ENCODE data around the gene ZBTB18. TPM values are rescaled to one million over a fixed set of nuclear protein-coding genes. Genes with fewer than 3 reads are reported as not detected.

Gene ZBTB18
- total RNA-seq, 1 donor from 2014 or later: 29.9 TPM

DNA sequence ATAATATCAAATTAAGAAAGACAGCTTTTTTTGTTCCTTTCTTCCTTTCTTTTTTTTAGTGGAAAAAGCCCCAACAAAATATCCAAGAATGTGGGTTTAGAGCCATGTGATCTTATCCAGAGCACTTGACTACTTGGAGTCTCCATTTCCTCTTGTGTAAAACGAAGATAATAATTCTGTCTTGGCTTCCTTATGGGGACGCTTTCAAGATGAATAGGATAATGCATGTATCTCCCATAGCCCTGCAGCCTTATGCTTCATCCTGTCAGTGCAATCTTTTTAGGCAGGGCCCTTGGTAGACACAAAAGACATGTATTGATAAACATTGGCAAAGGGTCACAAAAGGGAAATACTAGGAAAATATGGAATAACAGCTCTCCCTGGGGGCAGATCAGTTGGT, 34.8 kb downstream of the ZBTB18 start:
- intact Hi-C loops (cut with micrococcal nuclease): no loop called here
- H3K9me3 ChIP-seq (replicated peaks): peaks cover 13% of the 10 kb centered on the region

DNA sequence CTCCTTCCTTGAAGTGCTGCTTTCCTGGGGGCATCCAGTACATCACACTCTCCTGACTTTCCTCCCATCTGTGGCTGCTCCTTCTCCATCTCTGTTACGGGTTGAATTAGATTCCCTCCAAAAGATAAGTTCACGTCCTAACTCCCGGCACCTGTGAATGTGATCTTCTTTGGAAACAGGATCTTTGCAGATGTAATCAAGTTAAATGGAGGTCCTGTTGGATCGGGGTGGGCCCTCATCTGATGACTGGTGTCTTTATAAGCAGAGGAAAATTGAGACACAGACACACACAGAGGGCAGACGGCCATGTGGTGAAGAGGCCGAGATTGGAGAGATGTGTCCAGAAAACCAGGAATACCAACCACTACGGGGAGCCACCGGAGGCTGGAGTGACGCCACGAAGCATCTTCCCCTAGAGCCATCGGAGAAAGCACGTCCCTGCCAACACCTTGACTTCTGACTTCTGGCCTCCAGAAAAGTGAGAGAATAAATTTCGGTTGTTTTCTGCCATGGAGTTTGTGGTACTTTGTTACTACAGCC, 36.0 kb downstream of the ZBTB18 start:
- intact Hi-C loops (cut with micrococcal nuclease): no loop called here
- peaks cover 51% of the 10 kb centered on the region for H3K27me3 ChIP-seq (ENCODE audit: low read depth)
- H3K36me3 ChIP-seq: no peaks in the 10 kb centered on the region
- no peak for DNase-seq
- no peaks in the 10 kb centered on the region for H3K4me1 ChIP-seq
- TF ChIP-seq, protein P1, sequence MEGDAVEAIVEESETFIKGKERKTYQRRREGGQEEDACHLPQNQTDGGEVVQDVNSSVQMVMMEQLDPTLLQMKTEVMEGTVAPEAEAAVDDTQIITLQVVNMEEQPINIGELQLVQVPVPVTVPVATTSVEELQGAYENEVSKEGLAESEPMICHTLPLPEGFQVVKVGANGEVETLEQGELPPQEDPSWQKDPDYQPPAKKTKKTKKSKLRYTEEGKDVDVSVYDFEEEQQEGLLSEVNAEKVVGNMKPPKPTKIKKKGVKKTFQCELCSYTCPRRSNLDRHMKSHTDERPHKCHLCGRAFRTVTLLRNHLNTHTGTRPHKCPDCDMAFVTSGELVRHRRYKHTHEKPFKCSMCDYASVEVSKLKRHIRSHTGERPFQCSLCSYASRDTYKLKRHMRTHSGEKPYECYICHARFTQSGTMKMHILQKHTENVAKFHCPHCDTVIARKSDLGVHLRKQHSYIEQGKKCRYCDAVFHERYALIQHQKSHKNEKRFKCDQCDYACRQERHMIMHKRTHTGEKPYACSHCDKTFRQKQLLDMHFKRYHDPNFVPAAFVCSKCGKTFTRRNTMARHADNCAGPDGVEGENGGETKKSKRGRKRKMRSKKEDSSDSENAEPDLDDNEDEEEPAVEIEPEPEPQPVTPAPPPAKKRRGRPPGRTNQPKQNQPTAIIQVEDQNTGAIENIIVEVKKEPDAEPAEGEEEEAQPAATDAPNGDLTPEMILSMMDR (IDR thresholded peaks at IDR 0.05; ENCODE audit: borderline replicate concordance): no peak
- peaks cover 13% of the 10 kb centered on the region for H3K9me3 ChIP-seq (replicated peaks)
- no peak overlapping the region for H3K27ac ChIP-seq (replicated peaks)
- no peak overlapping the region for H3K4me3 ChIP-seq

More for the DNA sequence above, 34.8 kb downstream of the ZBTB18 start:
- no peak for DNase-seq
- no peak overlapping the region for H3K4me3 ChIP-seq
- H3K4me1 ChIP-seq: no peaks in the 10 kb centered on the region
- TF ChIP-seq, protein P1 (IDR thresholded peaks at IDR 0.05; ENCODE audit: borderline replicate concordance): no peak
- H3K36me3 ChIP-seq: no peaks in the 10 kb centered on the region
- peaks cover 56% of the 10 kb centered on the region for H3K27me3 ChIP-seq (ENCODE audit: low read depth)
- no peak overlapping the region for H3K27ac ChIP-seq (replicated peaks)

DNA sequence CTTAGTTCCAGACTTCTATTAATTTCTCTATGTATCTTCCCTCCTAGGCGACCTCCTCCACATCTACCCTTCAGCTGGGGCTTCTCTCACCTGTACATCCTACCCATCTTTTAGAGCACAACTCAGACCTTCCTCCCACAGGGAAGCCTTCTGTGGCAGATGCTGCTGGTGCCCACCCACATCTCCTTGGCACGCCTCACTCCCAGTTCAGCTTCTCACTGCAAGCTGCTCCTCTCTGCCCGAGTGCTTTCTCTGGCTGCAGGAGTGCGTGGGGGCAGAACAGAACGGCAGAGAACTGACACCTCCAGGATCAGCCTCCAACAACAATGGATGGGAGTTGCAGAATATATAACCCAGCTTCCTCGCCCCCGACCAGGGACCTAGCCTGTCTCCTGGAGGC, 36.5 kb downstream of the ZBTB18 start:
- Histone ChIP-seq H3K36me3 (no peaks in the 10 kb centered on the region), H3K4me3 (no peak overlapping the region), H3K9me3 (replicated peaks) (peaks cover 13% of the 10 kb centered on the region), H3K4me1 (no peaks in the 10 kb centered on the region), H3K27me3 (ENCODE audit: low read depth) (peaks cover 48% of the 10 kb centered on the region), H3K27ac (replicated peaks) (no peak overlapping the region)
- DNase-seq: no peak
- TF ChIP-seq, protein P1 (IDR thresholded peaks at IDR 0.05; ENCODE audit: borderline replicate concordance): no peak
- intact Hi-C loops (cut with micrococcal nuclease): no loop called here

DNA sequence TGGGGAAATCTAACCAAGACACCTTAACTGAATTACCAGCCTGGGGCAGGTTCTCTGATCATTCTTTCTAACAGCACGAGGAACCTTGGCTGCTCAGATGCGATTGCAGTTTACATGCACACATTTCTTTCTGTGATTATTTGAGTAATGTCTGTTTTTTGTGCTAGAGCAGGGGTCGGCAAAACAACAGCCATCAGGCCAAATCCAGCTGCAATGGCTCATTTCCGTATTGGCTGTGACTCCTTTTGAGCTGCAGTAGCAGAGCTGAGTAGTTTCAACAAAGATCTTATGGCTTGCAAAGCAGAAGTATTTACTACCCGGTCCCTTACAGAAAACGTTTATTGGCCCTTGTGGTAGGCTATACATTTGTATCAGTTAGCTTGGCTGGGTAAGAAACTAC, 37.1 kb downstream of the ZBTB18 start:
- Histone ChIP-seq H3K27ac (replicated peaks) (no peak overlapping the region), H3K36me3 (no peaks in the 10 kb centered on the region), H3K9me3 (replicated peaks) (peaks cover 13% of the 10 kb centered on the region), H3K4me1 (no peaks in the 10 kb centered on the region), H3K4me3 (no peak overlapping the region), H3K27me3 (ENCODE audit: low read depth) (peaks cover 48% of the 10 kb centered on the region)
- intact Hi-C loops (cut with micrococcal nuclease): no loop called here
- no peak for DNase-seq
- TF ChIP-seq, protein P1 (IDR thresholded peaks at IDR 0.05; ENCODE audit: borderline replicate concordance): no peak

DNA sequence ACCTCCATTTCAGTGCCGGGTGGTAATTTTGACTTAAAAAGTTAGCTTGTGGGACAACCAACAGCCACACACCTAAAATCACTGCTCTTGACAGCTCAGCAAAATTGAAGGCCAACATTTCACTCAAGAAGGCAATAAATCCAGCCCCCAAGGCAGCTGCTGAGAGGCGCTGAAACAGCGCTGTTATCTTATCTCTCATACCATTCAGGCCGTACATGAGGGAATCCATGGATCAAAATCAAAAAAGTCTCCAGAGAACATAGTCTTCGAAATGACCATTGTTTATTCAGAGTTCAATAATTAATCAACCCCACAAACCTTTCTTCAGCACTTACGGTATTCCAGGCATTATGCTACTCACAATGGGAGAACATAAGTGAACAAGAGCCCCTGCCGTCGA, 38.5 kb downstream of the ZBTB18 start:
- Histone ChIP-seq H3K27me3 (ENCODE audit: low read depth) (peaks cover 37% of the 10 kb centered on the region), H3K36me3 (no peaks in the 10 kb centered on the region), H3K4me3 (no peak overlapping the region), H3K4me1 (no peaks in the 10 kb centered on the region), H3K27ac (replicated peaks) (no peak overlapping the region), H3K9me3 (replicated peaks) (peaks cover 13% of the 10 kb centered on the region)
- DNase-seq: no peak
- TF ChIP-seq, protein P1 (IDR thresholded peaks at IDR 0.05; ENCODE audit: borderline replicate concordance): no peak
- intact Hi-C loops (cut with micrococcal nuclease): no loop called here

Measured in left ventricle myocardium inferior (tissue), 1 donor.